SU-DHL-6 (cell line): ENCODE measurements around the gene CCDC8.
"Not testable (repeated sequence)": the region's sequence is repeated elsewhere in the genome, so short reads cannot be mapped to it uniquely, and the experiment has no call there.

Source experiments
- EZH2phosphoT487 ChIP-seq: fragments of 200-600 bp; sonication (generic), shearing (Covaris generic); conservative IDR thresholded peaks from 2 replicates; pipeline ENCODE4 v1.6.1; 2018; ENCODE audit warnings: mild to moderate bottlenecking, antibody characterized with exemption, low read length, moderate library complexity, mixed read lengths
- TF ChIP-seq, protein P1 (sequence below): fragments of 200-600 bp; sonication (generic); IDR thresholded peaks from one replicate; pipeline ENCODE4 v1.5.1; 2017; ENCODE audit warnings: antibody characterized with exemption, mild to moderate bottlenecking, low read length, moderate library complexity; ENCODE audit not compliant: insufficient read depth, poor library complexity, severe bottlenecking

DNA sequence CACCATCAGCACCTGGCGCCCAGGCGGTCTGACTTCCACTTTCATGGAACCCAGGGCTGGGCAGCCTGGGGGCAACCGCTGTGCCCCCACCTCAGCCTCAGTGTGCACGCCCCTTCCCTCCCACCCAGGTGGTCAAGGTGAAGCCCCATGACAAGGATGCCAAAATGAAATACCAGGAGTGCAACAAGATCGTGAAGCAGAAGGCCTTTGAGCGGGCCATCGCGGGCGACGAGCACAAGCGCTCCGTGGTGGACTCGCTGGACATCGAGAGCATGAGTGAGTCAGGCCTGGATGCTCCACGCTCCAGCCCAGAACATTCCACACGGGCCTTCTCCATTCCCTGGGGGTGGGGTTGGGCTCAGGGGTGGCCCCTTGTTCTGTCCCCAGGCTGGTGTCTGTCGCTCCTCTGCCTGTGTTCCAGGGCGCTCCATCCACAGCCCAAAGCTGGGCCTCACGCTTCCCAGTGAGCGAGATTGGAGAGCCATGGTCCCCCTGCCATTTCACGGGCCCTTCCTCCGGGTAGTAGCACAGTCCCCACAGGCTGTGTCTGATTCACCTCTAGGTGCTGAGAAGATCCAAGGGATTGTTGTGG, 37.8 kb downstream of the CCDC8 start:
- TF ChIP-seq, protein P1, sequence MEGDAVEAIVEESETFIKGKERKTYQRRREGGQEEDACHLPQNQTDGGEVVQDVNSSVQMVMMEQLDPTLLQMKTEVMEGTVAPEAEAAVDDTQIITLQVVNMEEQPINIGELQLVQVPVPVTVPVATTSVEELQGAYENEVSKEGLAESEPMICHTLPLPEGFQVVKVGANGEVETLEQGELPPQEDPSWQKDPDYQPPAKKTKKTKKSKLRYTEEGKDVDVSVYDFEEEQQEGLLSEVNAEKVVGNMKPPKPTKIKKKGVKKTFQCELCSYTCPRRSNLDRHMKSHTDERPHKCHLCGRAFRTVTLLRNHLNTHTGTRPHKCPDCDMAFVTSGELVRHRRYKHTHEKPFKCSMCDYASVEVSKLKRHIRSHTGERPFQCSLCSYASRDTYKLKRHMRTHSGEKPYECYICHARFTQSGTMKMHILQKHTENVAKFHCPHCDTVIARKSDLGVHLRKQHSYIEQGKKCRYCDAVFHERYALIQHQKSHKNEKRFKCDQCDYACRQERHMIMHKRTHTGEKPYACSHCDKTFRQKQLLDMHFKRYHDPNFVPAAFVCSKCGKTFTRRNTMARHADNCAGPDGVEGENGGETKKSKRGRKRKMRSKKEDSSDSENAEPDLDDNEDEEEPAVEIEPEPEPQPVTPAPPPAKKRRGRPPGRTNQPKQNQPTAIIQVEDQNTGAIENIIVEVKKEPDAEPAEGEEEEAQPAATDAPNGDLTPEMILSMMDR, result not testable (repeated sequence)
- TF ChIP-seq EZH2phosphoT487, result not testable (repeated sequence)
